ENCODE results near the gene LMOD1.

LMOD1 gene

GRCh38 chr1:201851949-201852348, 94.4 kb downstream of the LMOD1 start:
- DNase-seq: no peak

GRCh38 chr1:201850053-201850397, 96.3 kb downstream of the LMOD1 start:
- DNase-seq: no peak

- DNase-seq: no peak
These were observed 96.8 kb downstream of the LMOD1 start for GRCh38 chr1:201849372-201850052.

GRCh38 chr1:201848230-201848629, 98.1 kb downstream of the LMOD1 start:
- DNase-seq: no peak

- no peak for DNase-seq
These were observed 99.2 kb downstream of the LMOD1 start for GRCh38 chr1:201847150-201847549.
